Stimulated activated CD8-positive, alpha-beta memory T cell treated with anti-CD3 and anti-CD28 coated beads, Interleukin-12 subunit alpha, Interleukin-12 subunit beta, amount 100 ng/mL, for 4 hours (primary cell): Measurements from ENCODE around the gene NPM3.

Source experiments
- DNase-seq: peaks from one replicate; pipeline ENCODE4 v3.0.0-alpha.2; 2020; ENCODE audit warnings: low read depth

The NPM3 gene

DNA sequence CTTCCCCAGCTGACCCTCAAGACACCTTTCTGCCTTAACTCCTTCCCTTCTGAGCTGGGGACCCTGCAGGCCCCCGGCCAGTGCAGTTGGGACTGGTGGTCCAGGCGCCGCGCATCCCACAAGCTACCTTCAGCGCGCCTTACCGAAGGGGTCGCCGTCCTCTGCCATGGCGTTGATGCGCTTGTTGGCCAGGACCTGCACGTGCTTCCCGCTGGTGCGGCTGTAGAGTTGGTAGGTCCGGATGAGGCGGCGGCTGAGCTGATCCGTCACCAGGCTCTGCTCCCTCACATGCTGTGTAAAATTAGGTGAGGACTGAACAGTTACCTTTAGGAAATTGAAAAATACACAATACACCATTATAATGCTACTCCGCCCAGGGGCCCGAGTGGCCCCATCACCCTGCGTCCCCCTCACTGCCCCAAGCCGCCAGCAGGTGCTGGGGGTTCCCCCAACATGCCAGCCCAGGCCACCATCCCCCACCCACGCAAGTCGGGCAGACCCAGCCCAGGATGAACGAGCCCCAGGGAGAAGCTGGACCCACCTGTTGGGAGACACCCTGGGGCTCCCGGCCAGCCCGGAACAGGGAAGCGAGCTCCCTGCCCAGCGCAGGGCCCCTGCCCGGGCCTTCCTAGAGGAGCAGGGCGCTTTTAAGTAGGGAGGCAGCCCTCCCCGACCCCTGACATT lies 8.5 kb downstream of the NPM3 start:
- DNase-seq = no peak

DNA sequence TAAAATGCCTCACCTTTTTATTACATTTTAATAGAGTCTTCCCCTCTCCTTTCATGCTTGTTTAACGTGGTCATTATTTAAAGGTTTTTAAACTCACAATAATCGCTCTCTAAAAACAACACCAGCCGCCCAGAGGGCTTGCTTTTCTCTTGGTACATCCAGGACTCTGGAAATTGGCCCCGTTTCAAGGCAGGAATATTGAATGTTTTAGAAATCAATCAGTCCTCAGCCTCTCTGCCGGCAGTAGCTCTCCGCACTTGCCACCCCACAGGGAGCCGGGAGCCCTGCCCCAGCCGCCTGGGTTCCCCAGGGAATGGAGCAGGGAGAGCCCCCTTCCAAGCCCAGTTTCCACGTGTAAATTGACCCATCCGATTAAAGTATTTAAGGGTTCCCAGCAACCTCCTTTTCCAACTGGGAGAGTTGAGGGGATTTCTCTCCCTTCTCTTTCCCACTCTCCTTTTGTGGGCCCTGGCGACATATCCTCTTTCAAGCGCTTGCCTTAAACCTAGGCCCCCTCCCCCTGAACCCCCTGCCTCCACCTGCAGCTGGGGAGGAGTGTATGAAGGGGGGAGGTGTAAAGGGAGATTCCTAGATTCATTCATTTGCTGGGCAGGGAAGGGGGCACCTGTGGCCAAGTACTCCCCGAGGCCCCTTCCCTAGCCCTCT lies 9.2 kb downstream of the NPM3 start:
- DNase-seq = no peak

DNA sequence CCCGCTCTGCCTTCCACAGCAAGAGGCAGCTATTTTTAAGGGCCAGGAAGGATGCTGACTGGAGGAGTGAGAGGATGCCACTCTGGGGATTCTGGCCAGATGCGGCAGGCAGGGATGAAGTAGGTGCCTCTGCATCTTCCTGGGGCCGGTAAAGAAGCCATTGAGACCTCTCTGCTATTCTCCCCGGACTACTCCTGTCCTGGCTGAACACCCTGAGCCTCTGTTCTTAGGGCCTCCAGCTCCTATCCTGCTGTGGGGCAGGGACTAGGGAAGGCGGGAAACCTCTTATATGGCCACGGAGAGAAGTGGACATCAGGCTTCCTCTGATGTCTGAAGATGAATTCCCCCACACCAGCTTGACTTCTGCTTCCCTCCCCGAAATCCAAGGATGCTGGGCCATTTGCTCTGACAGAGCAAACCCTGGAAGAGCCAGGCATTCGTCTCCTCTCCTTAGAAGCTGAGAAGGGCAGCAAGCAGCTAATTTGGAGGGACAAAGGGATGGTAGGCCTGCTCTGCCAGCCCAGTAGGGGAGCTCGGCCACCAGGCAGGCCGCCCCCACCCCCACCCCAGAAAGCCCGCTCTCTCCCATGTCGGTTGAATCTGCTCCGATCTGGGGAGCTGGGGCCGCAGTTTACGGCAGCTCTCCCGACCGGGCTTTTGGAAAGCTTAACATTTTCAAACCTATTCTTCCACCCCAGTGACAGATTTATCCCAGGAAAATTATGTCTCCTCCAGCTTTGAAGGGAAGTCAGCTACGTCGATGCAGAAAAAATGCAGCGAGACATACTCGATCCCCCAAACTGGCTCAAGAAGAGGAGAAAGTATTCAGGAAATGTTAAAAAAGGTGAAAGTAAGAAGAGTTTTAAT lies 10.1 kb downstream of the NPM3 start:
- no peak for DNase-seq

DNA sequence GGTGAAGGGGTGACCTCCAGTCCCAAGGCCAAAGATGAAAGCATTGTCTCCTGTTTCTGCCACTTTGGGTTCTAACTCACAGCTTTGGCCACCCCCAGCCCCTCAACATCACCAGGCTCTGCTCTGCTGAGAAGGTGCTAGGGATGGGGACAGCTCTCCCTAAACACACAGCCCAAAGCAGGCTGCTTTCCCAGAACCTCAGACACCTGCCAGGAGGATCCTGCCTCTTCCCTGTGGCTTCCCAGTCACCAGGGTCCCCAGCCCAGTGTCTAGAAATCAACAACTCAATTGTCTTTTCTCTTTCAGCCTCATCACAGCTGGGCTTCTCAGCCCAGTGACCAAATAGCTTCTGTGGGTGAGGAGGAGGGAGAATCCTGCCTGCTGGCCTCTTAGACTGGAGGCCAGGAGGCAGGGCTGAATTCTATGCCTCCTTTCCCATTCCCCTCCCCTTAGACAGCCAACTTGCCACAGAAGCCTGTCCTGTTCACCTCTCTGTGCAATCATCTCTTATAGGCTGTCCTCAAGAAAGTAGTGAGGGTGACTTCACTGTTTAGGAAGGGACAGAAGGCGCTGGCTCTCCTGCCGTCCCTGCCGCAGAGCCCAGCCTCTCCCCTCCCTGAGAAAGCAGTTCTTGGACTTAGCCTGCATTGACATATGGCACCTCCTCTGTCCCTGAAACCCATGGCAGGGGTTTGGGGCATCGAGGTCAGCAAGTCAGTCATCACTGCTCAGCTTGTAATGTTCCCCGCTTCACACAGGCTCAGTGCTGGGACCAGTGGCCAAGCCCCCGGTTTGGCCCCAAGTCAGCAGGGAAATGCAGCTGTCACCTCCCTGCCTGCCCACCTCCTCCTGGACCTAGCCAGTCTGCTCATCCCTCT lies 11.0 kb downstream of the NPM3 start:
- no peak for DNase-seq

DNA sequence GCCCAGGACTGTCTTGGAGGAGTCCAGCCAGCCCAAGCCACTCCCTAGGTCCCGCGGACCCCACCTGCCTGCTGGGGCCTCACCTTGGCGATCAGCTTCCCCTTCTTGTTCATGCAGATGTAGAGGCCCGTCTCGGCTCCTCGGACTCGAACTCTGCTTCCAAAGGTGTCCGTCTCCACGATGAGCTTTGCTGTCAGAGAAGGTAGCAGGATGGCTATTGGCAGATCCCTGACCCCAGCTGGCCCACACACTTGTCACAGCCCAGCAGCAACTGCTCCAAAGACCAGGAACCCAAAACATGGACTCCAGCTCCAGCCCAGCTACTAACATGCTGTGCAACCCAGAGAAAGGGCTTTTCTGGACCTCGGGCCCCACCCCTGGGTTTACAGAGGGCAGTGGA lies 11.9 kb downstream of the NPM3 start:
- no peak for DNase-seq

DNA sequence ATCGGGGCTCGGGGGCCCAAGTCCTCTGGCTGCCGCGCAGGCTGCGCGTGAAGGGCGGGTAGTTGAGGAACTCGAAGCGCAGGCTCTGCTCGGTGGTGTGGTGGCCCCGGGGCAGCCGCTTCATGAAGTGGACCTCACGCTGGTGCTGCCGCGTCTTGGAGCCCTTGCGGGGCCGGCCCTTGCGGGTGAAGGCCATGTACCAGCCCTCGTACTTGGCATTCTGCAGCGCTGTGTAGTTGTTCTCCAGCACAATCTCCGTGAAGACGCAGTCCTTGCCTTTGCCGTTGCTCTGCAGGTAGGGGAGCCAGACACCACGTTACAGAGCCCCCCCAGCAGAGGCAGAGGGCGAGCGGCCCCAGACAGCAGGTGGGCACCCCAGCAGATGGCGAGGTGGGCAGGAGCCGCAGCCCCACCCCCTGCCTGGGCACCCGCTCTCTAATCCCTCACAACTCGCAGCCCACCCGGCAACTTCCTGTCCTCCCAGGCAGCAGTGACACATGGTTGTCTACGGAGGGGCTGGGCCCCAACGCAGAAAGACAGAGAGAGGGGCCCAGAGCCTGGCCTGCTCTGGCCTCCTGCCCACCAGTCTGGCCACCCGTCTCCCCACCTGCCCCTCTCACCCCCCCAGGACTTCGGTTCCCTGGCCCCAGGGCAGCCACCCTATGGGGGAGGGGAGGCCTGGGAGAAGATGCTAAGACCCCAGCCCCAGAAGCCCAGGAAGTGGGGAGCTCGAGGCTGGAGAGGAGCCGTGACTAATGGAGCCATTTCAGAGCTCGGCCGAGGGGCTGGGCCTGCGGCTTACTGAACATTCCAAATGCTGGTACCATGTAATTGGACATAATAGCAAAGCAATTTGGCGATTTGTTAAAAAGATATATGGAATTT lies 12.7 kb downstream of the NPM3 start:
- DNase-seq = no peak

DNA sequence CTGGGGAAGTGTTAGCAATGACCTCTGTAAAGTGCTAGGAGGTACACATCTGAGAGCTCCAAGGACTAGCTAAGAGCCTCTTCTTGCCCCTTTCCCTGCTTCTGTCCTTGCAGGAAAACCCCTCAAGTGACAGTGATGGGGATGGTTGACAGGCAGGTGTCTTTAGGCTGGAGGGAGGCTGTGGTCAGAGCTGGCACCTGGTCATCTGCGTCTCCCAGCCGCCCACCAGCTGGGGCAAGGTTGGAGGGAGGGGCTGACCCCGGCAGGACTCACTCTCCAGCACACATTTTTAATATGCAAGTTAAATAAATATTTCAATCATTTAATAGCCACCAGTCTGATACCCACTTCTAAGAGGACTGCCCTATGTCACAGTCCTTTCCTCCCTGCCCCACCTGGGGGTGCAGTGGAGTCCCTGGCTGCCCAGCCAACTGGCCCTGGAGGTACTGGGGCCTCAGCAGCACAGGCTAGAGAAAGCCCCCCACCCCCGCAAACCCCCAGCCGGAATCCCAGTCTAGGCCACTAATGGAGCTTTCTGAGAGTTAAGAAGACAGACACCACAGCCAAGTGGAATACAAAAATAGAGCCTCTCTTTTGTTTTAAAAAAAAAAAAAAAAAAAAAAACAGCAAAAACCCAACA lies 13.6 kb downstream of the NPM3 start:
- DNase-seq = no peak

DNA sequence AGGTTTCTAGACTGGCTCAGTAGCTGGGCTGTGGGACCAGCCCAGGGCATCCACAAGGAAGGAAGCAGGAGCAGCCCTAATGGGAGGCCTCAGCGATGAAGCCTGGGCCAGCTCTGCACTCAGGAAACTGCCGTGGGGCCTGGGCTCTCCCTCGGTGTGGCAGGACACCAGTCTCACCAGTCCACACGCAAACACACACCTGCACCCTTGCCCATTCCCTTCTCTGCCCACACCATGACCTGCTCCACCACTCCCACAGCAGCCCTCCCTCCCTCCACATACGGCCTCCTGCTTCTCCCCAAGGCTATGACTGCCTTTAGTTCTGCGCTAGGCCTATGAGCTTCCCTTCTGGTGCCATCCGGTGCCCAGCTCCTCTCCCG lies 14.5 kb downstream of the NPM3 start:
- no peak for DNase-seq

DNA sequence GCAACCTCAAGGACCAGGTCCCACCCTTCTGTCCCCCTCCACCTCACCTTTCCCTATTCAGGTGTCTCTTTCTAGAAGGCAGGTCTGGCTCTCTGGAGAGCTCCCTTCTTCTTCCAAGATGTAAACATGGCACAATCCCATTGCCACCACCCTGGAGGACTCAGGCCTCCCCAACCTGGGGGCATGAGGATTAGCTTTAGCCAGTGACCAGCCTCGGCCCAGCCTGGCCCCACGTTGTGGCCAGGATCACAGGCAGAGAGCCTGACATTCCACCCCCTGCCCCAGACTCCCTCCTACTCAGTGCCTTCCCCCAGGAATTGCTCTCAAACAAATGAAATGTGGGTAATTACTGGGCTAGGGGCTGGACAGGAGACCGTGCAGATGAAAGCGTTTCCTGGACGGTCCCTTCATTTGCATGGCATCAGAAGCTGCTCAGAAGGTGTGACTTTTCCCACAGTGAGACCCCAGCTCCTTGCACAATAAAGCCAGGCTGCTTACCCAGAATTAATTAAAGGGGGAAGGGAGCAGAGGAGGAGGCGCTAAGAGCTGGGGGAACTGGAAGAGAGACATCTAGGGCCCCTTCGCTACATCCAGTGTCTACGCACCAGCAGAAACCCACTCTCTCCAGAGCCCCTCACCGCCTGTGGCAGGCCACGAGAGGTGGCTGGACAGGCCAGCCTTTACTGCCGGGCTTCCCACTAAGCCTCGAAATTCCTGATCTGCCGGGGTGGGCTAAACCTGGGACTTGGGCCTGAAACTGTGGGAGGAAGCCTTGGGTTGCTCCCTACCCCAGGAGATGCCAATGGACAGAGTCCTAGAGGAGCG lies 15.1 kb downstream of the NPM3 start:
- DNase-seq = no peak

DNA sequence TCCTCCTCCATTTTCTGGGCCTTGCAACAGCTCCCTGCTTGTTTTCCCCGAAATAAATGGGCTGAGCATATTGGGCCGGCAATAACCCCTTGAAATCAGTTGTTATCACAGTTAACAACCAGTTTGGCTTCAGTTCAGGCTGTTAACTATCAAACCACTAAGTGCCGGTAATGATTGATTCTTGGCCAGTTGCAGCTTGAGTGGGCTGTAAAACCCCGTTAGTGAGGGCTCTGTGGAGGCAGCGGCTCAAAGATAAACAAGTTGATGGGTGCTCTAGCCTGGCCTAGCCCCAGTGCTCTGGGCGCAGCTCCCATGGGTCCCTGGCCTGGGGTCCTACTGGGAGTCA lies 15.7 kb downstream of the NPM3 start:
- no peak for DNase-seq

DNA sequence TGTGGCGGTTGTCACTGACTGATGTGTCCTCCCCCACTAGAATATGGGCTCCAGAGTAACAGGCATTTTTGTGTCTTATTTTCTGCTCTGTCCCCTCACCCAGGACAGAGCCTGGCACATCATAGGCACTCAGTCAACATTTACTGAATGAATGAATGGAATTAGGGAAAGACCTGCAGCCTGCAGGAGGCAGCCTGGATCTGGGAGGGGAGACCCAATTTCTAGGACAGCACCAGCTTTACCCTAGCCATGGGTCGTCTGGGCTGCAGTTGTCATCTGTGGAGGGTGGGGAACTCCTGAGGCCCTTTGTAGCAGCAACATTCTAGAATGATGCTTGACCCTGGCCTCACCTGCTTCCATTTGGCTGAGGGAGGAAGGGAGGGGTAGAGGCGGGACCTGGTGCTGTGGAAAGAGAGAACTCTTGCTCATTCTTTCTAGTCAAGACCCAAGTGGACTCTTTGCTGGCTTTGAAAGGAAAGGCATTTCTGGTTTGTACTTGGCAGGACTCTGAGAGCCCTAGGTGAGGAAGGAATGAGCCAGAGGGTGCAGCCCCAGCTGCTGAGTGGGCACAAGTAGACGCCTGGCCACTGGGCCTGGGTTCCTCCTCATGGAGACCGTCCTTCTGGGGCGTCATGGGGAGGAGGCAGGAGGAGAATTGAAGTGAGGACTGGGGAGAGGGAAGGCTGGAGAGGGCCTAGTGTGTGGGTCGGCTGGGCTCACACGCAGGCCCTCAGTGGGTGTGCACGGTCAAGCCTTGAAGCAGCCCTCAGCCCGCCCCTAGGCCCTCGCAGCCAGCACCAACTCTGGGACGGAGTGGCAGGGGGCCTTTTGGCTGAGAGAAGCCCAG lies 16.3 kb downstream of the NPM3 start:
- DNase-seq = no peak

DNA sequence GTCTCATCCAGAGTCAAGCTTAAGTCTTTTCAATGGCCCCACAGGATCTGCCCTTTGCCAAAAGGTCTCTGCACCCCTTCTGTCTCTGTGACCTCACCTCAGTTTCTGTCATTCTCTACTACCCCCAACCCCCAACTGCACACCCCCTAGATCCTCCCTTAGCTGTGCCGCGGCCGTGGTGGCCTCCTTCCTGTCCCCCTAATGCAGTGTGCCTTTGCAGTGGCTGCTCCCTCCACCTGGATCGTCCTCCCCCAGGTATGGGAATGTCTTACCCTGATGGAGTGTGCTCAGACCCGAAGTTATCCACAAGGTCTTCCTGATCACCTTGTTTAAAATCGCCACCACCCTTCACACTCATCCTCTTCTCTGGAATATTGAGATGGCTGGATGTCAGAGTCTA lies 16.9 kb downstream of the NPM3 start:
- DNase-seq = no peak

DNA sequence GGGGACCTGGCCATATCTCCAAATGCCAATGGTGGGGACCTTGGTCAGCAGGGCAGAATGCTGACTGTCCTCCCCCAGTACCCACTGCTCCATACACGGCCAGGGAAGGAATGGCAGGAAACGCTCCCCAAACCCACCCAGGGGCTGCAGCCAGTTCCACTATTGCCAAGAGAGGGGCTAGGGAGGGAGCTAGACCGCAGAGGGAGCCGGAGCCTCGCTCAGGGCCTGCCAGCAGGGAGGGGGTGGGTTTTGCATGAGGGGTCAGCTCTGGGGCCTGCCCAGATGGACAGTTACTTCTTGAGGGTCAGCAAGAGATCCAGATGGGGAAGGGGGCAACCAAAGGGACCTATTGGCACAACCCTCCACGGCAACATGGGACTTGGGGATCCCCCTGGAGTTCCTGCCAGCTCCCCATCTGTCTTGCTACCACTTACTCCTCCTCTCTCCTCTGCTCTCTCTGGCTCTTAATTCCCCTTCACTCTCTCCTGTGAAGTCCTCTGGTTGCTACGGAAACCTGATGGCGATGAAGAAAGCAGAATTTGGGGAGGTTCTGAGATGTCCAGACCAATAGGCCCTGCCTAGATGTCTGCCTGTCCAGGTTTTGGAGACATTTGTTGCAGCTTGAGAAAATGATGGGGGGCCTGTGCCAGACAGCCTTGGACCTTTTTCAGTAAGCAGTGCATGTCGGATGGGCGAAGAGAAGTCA lies 20.0 kb downstream of the NPM3 start:
- no peak for DNase-seq

DNA sequence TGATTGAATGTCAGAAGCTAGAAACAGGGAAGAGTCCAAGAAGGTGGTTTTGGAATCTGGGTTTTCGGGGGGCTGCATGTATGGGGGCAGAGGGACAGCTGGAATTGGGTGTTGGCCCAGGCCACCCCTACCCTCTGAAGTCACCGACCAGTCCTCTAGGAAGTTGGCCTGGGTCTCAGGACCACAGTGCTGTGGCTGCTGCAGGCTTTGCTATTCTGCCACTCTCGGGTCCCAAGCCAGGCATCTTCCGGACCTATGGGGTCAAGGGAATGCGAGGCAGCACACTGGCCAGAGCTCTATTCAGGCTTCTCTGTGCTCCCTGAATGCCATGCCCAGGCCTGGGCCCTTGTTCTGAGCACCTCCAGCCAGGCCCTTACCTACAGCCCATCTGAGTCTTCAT lies 20.5 kb downstream of the NPM3 start:
- no peak for DNase-seq

DNA sequence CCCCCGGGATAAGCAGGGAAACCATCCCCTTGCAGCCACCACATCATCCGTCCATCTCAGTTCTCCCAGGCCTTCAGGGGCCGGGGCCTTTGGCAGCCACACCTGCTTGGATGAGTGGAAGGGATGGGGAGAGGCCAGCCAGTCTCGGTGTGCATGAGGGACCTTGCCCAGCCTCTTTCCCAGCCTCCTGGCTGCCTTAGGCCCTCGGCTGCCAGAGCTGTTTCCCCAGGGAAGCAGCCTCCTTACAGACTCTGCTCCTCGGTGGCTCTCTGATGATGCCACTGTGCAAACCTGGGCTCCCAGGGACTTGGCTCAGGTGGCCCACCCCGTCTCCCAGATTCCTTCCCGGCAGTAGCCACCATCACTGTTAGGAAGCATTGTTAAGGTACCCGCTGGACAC lies 22.0 kb downstream of the NPM3 start:
- no peak for DNase-seq

DNA sequence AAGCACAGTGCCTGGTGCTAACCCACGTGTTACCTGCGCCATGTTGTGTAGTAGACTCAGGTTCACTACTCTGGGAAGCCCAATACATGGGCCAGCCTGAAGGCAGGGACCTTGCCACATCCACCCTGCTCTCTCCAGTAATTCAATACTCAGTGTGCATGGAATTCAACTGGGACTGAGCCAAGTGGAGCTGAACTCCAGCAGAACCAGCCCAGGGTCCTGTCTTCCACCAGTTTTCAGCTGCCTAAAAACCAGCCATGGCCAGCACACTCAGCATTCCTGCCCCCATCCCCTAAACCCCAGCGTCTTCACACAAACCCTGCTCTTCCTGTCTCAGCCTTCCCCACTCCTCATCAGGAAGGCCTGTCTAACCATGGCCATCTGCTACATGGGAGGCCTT lies 22.7 kb downstream of the NPM3 start:
- DNase-seq = no peak

DNA sequence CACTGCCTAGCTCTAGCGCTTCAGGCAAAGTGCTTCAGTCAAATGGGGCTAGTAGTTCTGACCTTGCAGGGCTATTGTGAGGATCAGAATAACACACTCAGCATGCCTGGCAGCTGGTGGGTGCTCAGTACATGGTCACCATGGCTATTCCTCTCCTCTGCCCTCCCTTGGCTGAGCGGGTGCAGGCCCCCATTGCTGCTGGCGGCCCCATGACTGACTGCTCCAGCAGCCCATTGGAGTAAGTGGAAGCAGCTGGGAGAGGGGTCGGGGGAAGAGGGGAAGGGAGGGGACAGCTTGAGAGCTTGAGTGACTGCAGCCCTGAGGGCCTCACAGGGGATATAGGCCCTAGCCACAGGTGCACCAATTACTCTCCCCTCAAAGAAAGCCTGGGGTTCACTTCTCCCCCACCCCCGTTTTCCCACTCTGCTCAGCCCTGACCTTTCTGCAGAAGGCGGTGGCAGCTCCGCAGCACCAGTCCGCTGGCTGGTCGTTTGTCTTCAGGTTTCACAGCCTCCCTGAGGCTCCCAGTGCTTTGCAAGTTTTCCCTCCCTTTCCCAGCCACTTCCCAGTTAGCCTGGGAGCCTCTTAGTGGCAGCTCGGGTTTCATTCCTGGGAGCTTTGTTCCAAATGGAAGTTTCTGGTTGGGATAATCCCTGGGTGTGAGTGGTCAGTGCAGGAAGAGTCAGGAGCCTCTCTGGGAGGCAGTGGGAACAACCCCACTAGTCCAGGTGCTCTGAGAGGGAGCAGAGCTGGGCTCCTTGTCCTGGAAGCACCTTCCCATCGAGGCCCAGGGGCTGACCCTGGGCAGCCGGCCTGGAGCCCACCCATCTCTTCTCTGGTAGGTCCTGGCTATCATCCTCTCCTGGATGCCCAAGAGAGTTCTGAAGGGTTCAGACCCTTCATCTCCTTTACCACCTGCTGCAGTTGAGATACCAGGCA lies 23.7 kb downstream of the NPM3 start:
- no peak for DNase-seq
